Measurements from ENCODE around the gene LINGO1. TPM values are rescaled to one million over a fixed set of nuclear protein-coding genes. Genes with fewer than 3 reads are reported as not detected.

Gene LINGO1
- total RNA-seq, 6 experiments from 2014 or later: 0.09 to 0.11 TPM; not detected in 4

DNA sequence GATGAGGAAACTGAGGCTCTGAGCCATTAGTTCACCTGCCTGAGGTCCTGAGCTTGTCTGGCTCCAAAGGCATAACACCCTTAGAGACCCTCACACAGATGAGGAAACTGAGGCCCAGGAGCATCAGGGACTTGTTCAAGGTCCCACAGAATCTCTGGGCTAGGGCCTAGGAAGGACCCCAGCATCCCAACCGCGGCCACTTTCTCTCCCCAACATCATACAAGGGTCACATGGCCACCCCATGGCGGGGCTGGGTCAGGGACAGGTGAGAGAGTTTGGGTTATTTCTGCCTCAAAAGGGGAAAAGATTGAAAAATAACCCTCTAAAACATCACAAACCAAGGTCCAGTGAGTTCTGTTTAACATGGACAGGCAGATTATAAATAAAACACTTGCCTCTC, 6.7 kb downstream of the LINGO1 start:
- no peaks in the 10 kb centered on the region for H3K4me1 Mint-ChIP-seq (ENCODE audit: low read depth)
- H3K9me3 Mint-ChIP-seq: no peaks in the 10 kb centered on the region
- peaks cover 34% of the 10 kb centered on the region for H3K27me3 Mint-ChIP-seq (ENCODE audit: insufficient read depth)
- TF ChIP-seq CTCF (IDR thresholded peaks at IDR 0.05): no peak
- no peak overlapping the region for H3K27ac Mint-ChIP-seq
- no peak overlapping the region for H3K4me3 Mint-ChIP-seq
- DNase-seq: no peak
- no peaks in the 10 kb centered on the region for H3K36me3 Mint-ChIP-seq (ENCODE audit: low read depth)

DNA sequence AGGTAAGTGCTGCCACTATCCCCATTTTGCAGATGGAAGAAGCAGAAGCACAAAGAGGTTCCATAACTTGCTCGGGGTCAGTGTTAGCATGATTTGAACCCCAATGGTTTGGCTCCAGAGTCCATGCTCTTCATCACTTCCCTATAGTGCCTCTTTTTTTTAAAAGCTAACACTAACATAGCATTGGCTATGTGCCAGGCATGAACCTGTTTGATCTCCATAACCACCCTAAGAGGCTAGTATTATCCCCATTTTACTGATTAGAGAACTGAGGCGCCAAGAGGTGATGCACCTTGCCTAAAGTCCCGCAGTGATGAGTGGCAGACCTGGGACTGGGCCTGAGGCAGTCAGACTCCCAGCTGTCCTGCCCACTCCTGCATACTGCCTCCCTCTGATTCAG, 7.3 kb downstream of the LINGO1 start:
- TF ChIP-seq CTCF (IDR thresholded peaks at IDR 0.05): no peak
- Mint-ChIP-seq H3K9me3 (no peaks in the 10 kb centered on the region), H3K4me3 (no peak overlapping the region), H3K36me3 (ENCODE audit: low read depth) (no peaks in the 10 kb centered on the region), H3K4me1 (ENCODE audit: low read depth) (no peaks in the 10 kb centered on the region), H3K27me3 (ENCODE audit: insufficient read depth) (peaks cover 36% of the 10 kb centered on the region), H3K27ac (no peak overlapping the region)
- DNase-seq: no peak

DNA sequence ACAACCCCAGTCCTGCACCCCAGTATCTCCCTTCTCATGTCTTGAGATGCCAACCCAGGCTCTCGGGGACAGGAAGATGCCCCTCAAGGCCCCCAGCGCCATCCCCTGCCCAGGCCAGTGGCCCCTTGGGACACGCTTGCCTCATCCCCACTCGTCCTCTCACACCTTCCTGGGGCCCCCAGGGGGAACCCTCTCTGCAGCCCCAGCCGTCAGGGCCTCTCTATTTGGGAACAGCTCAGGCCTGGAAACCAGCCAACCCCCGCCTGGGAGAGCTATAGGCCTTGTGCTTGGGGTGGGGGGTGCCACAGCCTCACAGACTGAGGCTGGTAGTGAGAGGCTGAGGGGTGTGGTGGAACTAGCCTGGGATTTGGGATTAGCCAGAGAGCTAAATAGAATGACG, 7.8 kb downstream of the LINGO1 start:
- Mint-ChIP-seq H3K9me3 (no peaks in the 10 kb centered on the region), H3K27ac (no peak overlapping the region), H3K36me3 (ENCODE audit: low read depth) (no peaks in the 10 kb centered on the region), H3K27me3 (ENCODE audit: insufficient read depth) (peaks cover 33% of the 10 kb centered on the region), H3K4me3 (no peak overlapping the region), H3K4me1 (ENCODE audit: low read depth) (no peaks in the 10 kb centered on the region)
- DNase-seq: no peak
- TF ChIP-seq CTCF (IDR thresholded peaks at IDR 0.05): no peak

GRCh38 chr15:77623755-77624524, 8.8 kb downstream of the LINGO1 start:
- Mint-ChIP-seq H3K9me3 (no peaks in the 10 kb centered on the region), H3K27me3 (ENCODE audit: insufficient read depth) (peaks cover 30% of the 10 kb centered on the region), H3K36me3 (ENCODE audit: low read depth) (no peaks in the 10 kb centered on the region), H3K4me3 (no peak overlapping the region), H3K27ac (no peak overlapping the region), H3K4me1 (ENCODE audit: low read depth) (no peaks in the 10 kb centered on the region)
- no peak for TF ChIP-seq CTCF (IDR thresholded peaks at IDR 0.05)
- DNase-seq: no peak

DNA sequence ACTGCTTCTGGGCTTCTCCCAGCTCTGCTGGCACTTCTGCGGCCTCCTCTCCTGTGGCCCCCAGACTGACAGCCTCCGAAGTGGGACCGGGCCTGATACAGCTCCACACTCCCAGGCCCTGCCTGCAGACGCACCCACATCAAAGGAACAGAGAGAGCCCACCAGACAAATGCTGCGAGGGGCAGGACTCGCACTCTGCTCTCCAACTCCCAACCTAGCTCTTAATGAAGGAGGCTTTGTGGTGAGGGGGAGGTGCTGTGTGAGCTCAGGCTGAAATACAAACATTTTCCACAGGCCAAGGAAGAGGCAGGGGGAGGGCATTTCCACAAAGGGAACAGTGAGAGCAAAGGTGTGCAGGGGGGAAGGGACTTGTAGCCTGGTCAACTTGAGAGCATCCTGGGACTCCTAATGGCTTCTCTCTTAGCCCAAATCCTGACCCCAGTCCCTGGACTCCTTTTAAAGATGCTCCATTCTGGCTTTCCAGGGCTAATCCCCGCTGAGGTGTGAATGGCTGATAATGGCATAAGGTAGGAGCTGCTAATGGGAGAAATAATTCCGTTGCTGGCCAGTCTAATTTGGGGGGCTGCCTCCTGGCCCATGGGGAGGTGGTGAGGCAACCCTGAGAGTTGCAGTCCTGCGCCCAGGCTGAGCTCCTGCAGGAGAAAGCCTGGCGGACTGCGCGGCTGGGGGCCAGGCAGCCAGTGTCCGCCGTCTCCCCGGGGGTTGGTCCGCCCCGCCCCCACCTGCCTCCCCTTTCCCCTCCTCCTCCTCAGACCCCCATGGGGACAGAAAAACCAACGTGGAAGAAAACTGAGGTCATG, 9.6 kb downstream of the LINGO1 start:
- Mint-ChIP-seq H3K4me1 (ENCODE audit: low read depth) (no peaks in the 10 kb centered on the region), H3K36me3 (ENCODE audit: low read depth) (no peaks in the 10 kb centered on the region), H3K27me3 (ENCODE audit: insufficient read depth) (peaks cover 28% of the 10 kb centered on the region), H3K4me3 (no peak overlapping the region), H3K27ac (no peak overlapping the region), H3K9me3 (no peaks in the 10 kb centered on the region)
- TF ChIP-seq CTCF (IDR thresholded peaks at IDR 0.05): no peak
- no peak for DNase-seq
